Measurements from ENCODE around the gene ASCC2. TPM values are rescaled to one million over a fixed set of nuclear protein-coding genes. Genes with fewer than 3 reads are reported as not detected.

ASCC2 gene
- total and polyA plus RNA-seq, 2 donors from 2014 or later = 41.9 to 51.3 TPM

DNA sequence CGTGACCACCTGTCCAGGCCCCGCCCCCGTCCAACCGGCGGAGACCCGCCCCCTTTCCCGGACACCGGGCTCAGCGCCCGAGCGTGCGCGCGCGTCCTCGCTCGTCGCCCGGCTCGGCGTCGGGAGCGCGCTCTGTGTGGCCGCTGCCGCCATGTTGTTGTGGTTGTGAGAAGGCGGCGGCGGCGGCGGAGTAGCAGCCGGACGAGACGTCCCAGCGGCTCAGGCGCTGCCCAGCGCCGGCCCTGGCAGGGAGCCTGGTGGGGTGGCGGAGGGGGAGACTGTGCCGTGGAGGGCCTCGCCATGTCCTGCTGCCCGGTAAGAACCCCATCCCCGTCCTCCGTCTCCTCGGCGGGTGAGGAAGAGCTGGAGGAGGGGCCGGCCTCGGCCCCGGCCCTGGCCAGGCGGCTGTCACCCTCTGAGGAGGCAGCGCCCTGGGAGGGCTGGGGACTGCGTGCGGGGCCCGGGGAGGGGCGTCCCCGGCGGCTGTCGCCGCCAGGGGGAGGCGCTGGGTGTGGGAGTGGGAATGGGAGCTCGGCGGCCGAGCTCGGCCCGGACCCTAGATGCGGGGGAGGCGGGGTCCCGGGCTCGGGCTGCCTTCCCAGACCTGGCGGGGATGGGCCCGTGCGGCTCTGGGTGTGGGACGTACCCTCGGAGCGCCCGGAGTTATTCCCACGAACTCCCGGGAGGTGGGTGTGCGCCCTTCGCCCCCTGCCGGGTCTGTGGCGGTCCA, 45.1 kb upstream of the ASCC2 start, which contains the start of gene MTMR3:
MTMR3 (plus strand) TSS at position 130 of the 730 bp plus-strand sequence. CDS start 87,886 bp downstream, outside the sequence.
- peak within 1 kb of the TSS; percentile 70 to 80 (median 77) for H3K9ac ChIP-seq (ENCODE audit: low read length in 3 of 3)
- H3K27ac ChIP-seq (ENCODE audit: low read depth in 2 of 2, low read length in 2 of 2) = peak within 1 kb of the TSS; percentile 95 to 99
- FAIRE-seq = no peak
- no peaks in the 10 kb centered on the region for H3K27me3 ChIP-seq (ENCODE audit: control insufficient read depth, insufficient read depth, low read length)
- intact Hi-C loops (cut with DNase I) = no loop called here
- no peaks in the 10 kb centered on the region for H3K9me3 ChIP-seq (ENCODE audit: control insufficient read depth in 2 of 3, insufficient read depth in 1 of 3, low read length in 3 of 3)
- TF ChIP-seq, protein P1, sequence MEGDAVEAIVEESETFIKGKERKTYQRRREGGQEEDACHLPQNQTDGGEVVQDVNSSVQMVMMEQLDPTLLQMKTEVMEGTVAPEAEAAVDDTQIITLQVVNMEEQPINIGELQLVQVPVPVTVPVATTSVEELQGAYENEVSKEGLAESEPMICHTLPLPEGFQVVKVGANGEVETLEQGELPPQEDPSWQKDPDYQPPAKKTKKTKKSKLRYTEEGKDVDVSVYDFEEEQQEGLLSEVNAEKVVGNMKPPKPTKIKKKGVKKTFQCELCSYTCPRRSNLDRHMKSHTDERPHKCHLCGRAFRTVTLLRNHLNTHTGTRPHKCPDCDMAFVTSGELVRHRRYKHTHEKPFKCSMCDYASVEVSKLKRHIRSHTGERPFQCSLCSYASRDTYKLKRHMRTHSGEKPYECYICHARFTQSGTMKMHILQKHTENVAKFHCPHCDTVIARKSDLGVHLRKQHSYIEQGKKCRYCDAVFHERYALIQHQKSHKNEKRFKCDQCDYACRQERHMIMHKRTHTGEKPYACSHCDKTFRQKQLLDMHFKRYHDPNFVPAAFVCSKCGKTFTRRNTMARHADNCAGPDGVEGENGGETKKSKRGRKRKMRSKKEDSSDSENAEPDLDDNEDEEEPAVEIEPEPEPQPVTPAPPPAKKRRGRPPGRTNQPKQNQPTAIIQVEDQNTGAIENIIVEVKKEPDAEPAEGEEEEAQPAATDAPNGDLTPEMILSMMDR (IDR thresholded peaks at IDR 0.05; ENCODE audit: borderline replicate concordance, extremely low read depth, insufficient read depth) = peak; percentile 8
- peaks cover 0 to 11% (median 2%) of the 10 kb centered on the region in 3 donors for H3K4me1 ChIP-seq (ENCODE audit: control insufficient read depth in 2 of 3, insufficient read depth in 2 of 3, low read depth in 1 of 3, low read length in 3 of 3)
- peak within 1 kb of the TSS; percentile 84 to 85 (median 84) for H3K4me3 ChIP-seq (ENCODE audit: low read length in 3 of 3)
- no peaks in the 10 kb centered on the region for H3K36me3 ChIP-seq (ENCODE audit: control insufficient read depth in 2 of 3, insufficient read depth in 3 of 3, low read length in 3 of 3)
- peak; percentile 95 to 98 (median 97) for DNase-seq

DNA sequence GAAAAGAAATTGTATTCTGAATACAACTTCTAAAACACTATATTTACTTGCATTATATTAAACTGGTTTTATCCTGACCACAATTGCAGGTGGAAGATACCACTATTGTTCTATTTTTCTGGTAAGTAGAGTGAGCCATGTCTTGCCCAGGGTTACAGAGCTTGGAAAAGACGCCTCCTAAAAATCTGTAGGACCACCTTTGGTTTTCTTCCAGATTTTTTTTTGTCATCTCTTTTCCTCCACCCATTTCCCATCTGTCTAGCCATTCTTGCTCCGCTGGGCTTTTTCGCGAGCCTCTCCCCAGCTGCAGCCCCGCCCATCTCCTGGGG, 44.6 kb upstream of the ASCC2 start:
- no peaks in the 10 kb centered on the region for H3K9me3 ChIP-seq (ENCODE audit: control insufficient read depth in 2 of 3, insufficient read depth in 1 of 3, low read length in 3 of 3)
- H3K9ac ChIP-seq (ENCODE audit: low read length in 3 of 3) = no peak overlapping the region
- DNase-seq (no peak), FAIRE-seq (no peak)
- H3K4me1 ChIP-seq (ENCODE audit: control insufficient read depth in 2 of 3, insufficient read depth in 2 of 3, low read depth in 1 of 3, low read length in 3 of 3) = peaks cover 0 to 11% (median 2%) of the 10 kb centered on the region in 3 donors
- H3K27ac ChIP-seq (ENCODE audit: low read depth in 2 of 2, low read length in 2 of 2) = no peak overlapping the region
- no peaks in the 10 kb centered on the region for H3K27me3 ChIP-seq (ENCODE audit: control insufficient read depth, insufficient read depth, low read length)
- no peaks in the 10 kb centered on the region for H3K36me3 ChIP-seq (ENCODE audit: control insufficient read depth in 2 of 3, insufficient read depth in 3 of 3, low read length in 3 of 3)
- intact Hi-C loops (cut with DNase I) = no loop called here
- H3K4me3 ChIP-seq (ENCODE audit: low read length in 3 of 3) = peak overlapping the region; percentile 28 to 44 (median 37)
- TF ChIP-seq, protein P1 (IDR thresholded peaks at IDR 0.05; ENCODE audit: borderline replicate concordance, extremely low read depth, insufficient read depth) = no peak

DNA sequence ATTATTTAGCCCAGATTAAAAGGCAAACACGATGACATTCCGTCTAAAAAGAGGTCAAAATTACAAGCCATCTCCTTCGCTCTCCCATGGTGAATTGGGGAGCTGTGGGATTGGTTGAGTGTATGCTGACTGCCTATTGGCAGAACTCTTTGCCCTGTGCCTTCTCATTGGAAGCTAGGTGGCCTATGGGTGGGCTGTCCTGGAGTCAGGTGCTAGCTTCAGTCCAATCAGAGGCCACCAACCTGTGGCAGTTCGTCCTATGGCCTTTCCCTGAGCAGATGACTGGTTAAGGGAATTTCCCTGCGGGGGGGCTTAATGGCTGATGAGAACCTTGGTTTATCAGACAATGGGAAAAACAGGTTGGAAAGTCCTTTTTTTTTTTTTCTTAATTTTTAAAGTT, 41.7 kb upstream of the ASCC2 start:
- H3K36me3 ChIP-seq (ENCODE audit: control insufficient read depth in 2 of 3, insufficient read depth in 3 of 3, low read length in 3 of 3) = no peaks in the 10 kb centered on the region
- no peak overlapping the region for H3K4me3 ChIP-seq (ENCODE audit: low read length in 3 of 3)
- H3K27me3 ChIP-seq (ENCODE audit: control insufficient read depth, insufficient read depth, low read length) = no peaks in the 10 kb centered on the region
- TF ChIP-seq, protein P1 (IDR thresholded peaks at IDR 0.05; ENCODE audit: borderline replicate concordance, extremely low read depth, insufficient read depth) = no peak
- no peak overlapping the region for H3K27ac ChIP-seq (ENCODE audit: low read depth in 2 of 2, low read length in 2 of 2)
- FAIRE-seq (no peak), DNase-seq (no peak)
- no peaks in the 10 kb centered on the region for H3K4me1 ChIP-seq (ENCODE audit: control insufficient read depth in 2 of 3, insufficient read depth in 2 of 3, low read depth in 1 of 3, low read length in 3 of 3)
- no peak overlapping the region for H3K9ac ChIP-seq (ENCODE audit: low read length in 3 of 3)
- H3K9me3 ChIP-seq (ENCODE audit: control insufficient read depth in 2 of 3, insufficient read depth in 1 of 3, low read length in 3 of 3) = no peaks in the 10 kb centered on the region
- intact Hi-C loops (cut with DNase I) = no loop called here

Measured in kidney (tissue), 14 donors.